NCI-H187 treated with DMSO at 0.1 percent for 48 hours (cell line): ENCODE data around the gene JPH2.
"Not testable (repeated sequence)": the region's sequence is repeated elsewhere in the genome, so short reads cannot be mapped to it uniquely, and the experiment has no call there.

Experiments
- DNase-seq: peaks from one replicate; lab custom pipeline; 2025; lab: John Stamatoyannopoulos, UW

The JPH2 gene

GRCh38 chr20:44187054-44187771 is at the start of gene JPH2:
Gene JPH2 (minus strand): TSS chr20:44187188. CDS start chr20:44186705, 483 bp downstream.
- no peak for DNase-seq

- DNase-seq, result no peak
Observed at GRCh38 chr20:44235702-44236101, 48.7 kb upstream of the JPH2 start.

- DNase-seq, result no peak
Observed at GRCh38 chr20:44234566-44235317, 47.8 kb upstream of the JPH2 start.

GRCh38 chr20:44233436-44234016 is 46.5 kb upstream of the JPH2 start:
- no peak for DNase-seq

- DNase-seq, result not testable (repeated sequence)
Observed at GRCh38 chr20:44232469-44232856, 45.5 kb upstream of the JPH2 start.

GRCh38 chr20:44231713-44232468 is 44.9 kb upstream of the JPH2 start:
- no peak for DNase-seq

GRCh38 chr20:44231193-44231592 is 44.2 kb upstream of the JPH2 start:
- no peak for DNase-seq

- DNase-seq, result no peak
Observed at GRCh38 chr20:44228465-44229258, 41.7 kb upstream of the JPH2 start.

GRCh38 chr20:44224637-44225036 is 37.6 kb upstream of the JPH2 start:
- DNase-seq, result no peak

GRCh38 chr20:44223721-44224120 is 36.7 kb upstream of the JPH2 start:
- DNase-seq, result no peak

GRCh38 chr20:44222633-44223368 is 35.8 kb upstream of the JPH2 start:
- no peak for DNase-seq

- no peak for DNase-seq
Observed at GRCh38 chr20:44222027-44222426, 35.0 kb upstream of the JPH2 start.

GRCh38 chr20:44221368-44221954 is 34.5 kb upstream of the JPH2 start:
- DNase-seq, result no peak

- no peak for DNase-seq
Observed at GRCh38 chr20:44219791-44220190, 32.8 kb upstream of the JPH2 start.

- no peak for DNase-seq
Observed at GRCh38 chr20:44219170-44219730, 32.3 kb upstream of the JPH2 start.

- no peak for DNase-seq
Observed at GRCh38 chr20:44218446-44218845, 31.5 kb upstream of the JPH2 start.

- DNase-seq, result peak; percentile 28
Observed at GRCh38 chr20:44217342-44218092, 30.5 kb upstream of the JPH2 start.

- DNase-seq, result no peak
Observed at GRCh38 chr20:44215125-44215524, 28.1 kb upstream of the JPH2 start.

GRCh38 chr20:44212792-44213191 is 25.8 kb upstream of the JPH2 start:
- no peak for DNase-seq
